ENCODE measurements around the gene NT5DC2.

NT5DC2 gene

GRCh38 chr3:52524258-52524751, 9.4 kb downstream of the NT5DC2 start:
- DNase-seq = no peak

GRCh38 chr3:52523386-52524257, 10.0 kb downstream of the NT5DC2 start:
- no peak for DNase-seq

GRCh38 chr3:52522651-52523251, 10.9 kb downstream of the NT5DC2 start:
- no peak for DNase-seq

- no peak for DNase-seq
Measured at GRCh38 chr3:52521881-52522650, 11.6 kb downstream of the NT5DC2 start.

- DNase-seq = no peak
Measured at GRCh38 chr3:52521488-52521824, 12.2 kb downstream of the NT5DC2 start.

DNA sequence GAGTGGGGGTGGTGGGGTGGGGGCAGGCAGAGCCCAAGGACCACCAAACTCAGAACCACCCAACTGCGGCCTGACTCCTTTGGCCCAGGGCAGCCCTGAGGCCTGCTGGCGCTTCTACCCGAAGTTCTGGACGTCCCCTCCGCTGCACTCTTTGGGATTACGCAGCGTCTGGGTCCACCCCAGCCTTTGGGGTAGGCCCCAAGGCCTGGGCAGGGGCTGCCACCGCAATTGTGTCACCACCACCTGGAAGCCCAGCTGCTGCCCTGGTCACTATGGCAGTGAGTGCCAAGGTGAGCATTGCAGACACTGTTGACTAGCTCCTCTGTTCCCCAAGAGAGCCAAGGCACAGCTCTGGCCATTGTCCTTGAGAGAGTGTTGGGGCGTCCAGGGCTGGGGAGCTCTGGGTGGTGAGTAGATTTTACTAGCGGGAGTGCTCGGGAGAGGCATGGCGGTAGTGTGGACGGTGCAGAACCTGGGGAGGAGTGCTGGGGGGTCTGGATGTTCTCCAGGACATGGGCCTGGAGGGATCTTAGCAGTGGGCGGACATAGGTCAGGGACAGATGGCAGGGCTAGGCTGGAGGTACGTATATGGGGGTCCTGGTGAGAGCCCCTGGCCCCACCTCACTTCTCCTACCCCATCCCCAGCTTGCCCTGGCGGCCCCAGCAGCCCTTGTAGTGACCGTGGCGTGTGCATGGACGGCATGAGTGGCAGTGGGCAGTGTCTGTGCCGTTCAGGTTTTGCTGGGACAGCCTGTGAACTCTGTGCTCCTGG, 12.8 kb downstream of the NT5DC2 start:
- DNase-seq = no peak

DNA sequence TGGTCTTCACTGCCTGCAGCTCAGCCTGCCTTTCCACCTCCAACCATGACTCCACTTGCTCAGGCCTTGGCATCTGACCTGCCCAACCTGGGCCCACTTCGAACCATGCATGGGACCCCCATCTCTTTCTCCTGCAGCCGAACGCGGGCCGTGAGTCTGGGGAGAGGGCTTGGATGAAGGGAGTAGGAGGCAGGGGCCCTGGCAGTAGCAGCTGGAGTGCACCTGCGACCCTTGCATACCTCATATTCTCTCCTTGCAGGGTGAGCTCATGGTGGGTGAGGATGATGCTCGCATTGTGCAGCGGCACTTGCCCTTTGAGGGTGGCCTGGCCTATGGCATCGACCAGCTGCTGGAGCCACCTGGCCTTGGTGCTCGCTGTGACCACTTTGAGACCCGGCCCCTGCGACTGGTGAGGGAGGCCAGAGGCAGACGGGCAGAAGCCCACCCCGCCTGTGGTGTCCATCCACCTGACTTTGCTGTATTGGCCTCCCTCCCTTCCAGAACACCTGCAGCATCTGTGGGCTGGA, 13.5 kb downstream of the NT5DC2 start:
- DNase-seq = no peak

- no peak for DNase-seq
Measured at GRCh38 chr3:52519445-52520140, 14.1 kb downstream of the NT5DC2 start.

DNA sequence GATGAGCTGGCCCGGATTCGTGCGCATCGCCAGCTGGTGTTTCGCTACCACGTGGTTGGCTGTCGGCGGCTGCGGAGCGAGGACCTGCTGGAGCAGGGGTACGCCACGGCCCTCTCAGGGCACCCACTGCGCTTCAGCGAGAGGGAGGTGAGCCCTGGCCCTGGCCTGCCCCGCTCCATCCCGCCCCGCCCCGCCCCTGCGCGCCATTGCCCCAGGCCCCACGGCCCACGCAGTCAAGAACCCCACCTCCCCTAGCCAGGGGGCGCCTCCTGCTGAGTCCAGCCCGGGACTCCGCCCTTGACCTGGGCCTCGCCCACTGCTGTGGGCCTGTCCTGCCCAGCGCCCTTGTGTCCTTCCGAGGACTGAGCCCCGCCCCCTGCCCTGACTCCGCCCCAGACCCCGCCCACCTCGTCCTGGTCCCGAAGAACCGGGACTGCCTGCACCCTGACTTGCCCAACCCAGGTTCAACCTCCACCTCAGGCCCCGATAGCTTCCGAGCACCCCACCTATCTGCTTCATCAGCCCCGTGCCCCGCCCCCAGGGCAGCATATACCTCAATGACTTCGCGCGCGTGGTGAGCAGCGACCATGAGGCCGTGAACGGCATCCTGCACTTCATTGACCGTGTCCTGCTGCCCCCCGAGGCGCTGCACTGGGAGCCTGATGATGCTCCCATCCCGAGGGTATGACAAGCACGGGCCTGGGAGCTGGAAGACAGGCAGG, 14.8 kb downstream of the NT5DC2 start:
- no peak for DNase-seq

DNA sequence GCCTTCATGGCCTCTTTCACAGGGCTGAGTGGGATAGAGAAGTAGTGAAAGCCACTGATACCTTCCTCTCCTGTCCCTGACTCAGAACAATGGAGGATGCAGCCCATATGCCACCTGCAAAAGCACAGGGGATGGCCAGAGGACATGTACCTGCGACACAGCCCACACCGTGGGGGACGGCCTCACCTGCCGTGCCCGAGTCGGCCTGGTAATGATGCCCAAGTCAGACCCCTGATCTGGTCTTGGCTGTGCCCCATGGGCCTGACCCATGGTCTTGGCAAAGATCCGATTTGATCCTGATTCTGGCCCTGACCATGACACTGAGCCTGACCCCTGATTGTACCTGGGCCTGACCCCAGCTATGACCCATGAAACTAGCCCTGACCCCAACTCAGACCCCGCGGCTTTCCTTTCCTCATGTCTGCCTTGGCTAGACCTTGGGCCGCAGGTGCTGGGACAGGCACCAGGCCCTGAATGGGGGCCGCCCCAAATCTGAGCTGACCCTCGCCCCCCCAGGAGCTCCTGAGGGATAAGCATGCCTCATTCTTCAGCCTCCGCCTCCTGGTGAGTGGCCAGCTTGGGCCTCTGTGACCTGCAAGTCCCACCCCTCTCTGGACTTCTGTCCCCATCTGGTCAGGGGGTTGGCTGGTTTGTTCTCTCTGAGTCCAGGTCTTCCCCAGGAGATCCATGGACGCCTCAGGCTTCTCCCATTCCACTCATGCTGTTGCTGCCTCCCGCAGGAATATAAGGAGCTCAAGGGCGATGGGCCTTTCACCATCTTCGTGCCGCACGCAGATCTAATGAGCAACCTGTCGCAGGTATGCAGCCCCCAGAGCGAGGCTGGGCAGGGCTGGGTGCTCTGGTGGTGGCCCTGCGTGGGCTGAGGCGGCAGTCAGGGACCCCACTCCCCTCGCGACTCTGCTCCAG, 15.6 kb downstream of the NT5DC2 start:
- DNase-seq = no peak

- DNase-seq = no peak
Measured at GRCh38 chr3:52516509-52517195, 17.0 kb downstream of the NT5DC2 start.

GRCh38 chr3:52515192-52515591, 18.5 kb downstream of the NT5DC2 start:
- no peak for DNase-seq

DNA sequence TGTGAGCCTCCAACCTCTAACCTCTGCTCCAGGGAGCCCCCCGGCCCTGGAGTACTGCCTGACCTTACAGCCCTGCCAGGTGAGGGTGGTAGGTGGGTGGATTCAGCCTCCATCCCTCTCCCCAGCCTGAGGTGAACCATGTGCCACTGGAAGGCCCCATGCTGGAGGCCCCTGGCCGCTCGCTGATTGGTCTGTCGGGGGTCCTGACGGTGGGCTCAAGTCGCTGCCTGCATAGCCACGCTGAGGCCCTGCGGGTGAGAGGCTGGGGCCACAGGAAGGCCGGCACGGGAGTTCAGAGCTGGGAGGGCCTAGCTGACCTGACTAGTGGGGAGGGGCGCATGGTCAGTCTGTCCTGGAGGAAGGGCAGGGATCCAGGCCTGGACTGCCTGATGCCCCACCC, 19.1 kb downstream of the NT5DC2 start:
- DNase-seq = no peak

GRCh38 chr3:52513281-52513680, 20.4 kb downstream of the NT5DC2 start:
- DNase-seq = no peak

- no peak for DNase-seq
Measured at GRCh38 chr3:52512727-52513126, 20.9 kb downstream of the NT5DC2 start.

DNA sequence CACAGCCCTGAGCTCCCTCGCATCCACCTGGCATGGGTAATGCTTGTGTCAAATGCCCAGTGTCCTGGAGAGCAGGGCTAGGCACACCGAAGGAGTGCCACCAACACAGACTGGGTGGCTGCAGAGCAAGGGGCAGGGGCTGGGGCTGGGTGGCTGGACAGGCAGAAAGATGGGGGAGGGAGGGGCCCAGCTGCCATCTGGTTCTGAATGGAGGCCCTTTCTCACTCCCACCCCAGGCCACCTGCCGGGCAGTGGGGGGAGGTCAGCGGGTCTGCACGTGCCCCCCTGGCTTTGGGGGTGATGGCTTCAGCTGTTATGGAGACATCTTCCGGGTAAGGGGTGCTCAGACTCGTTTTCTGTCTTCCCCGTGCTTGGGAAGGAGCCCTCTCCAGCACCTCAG, 21.6 kb downstream of the NT5DC2 start:
- no peak for DNase-seq

GRCh38 chr3:52511509-52511908, 22.1 kb downstream of the NT5DC2 start:
- no peak for DNase-seq

DNA sequence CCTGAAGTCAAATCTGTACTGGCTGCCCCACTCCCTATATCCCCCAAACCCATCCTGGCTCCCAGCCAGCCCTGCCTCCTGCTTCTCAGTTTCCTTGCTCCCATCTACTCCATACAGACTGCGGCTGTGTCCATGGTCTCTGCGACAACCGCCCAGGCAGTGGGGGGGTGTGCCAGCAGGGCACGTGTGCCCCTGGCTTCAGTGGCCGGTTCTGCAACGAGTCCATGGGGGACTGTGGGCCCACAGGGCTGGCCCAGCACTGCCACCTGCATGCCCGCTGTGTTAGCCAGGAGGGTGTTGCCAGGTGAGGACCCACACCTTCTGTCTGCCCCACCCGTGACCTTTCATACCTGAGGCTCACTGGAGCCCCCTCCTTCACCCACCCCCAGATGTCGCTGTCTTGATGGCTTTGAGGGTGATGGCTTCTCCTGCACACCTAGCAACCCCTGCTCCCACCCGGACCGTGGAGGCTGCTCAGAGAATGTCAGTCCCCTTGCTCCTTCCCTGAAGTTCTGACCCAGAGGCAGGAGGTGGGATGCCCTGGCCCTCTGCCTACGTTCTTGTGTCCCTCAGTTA, 23.8 kb downstream of the NT5DC2 start:
- no peak for DNase-seq

- no peak for DNase-seq
Measured at GRCh38 chr3:52507359-52507758, 26.3 kb downstream of the NT5DC2 start.

All from GOT3 (cell line).